ENCODE results near the gene LRRC31.

Gene LRRC31

DNA sequence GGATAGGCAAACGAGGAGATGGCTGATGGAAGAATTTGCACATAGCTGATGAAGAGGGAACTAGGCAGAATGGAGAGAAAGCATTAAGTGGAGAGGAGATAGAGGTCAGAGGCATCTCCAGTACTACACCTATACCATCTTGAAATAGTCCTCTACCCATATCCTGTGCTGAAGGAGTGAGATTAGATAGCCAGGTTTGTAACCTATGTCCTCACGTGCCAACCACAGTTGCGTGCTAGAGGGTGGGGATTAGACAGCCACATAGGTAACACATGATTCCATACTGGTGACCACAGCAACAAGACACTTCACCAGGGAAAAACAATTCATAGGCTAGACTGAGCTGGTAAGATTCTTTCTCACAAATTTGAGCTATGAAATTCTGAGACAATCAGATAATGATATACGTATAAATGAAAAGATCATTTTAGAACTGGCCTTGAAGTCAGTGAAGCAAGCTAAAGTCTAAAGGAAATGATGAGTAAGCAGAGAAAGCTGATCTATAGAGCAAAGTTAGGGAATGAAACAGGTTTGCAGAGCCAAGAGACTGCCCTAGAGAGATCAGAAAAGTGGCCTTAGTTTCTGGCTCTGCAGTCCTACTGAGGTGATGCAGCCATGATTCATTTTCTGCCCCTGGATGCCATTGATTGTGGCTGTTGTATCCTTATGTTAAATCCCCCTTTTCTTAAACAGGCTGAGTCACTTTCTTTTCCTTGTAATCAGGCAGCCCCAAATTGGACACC lies 78.9 kb downstream of the LRRC31 start:
- no peak for DNase-seq (ENCODE audit: low read depth in 1 of 2, low spot score in 1 of 2)
- no peak for TF ChIP-seq JUND (IDR thresholded peaks at IDR 0.05; ENCODE audit: low read depth)
- in situ Hi-C loops (cut with HindIII; ENCODE audit: low pct_unique_long_range_greater_than_20kb, low sequenced_read_pairs) = no loop called here

DNA sequence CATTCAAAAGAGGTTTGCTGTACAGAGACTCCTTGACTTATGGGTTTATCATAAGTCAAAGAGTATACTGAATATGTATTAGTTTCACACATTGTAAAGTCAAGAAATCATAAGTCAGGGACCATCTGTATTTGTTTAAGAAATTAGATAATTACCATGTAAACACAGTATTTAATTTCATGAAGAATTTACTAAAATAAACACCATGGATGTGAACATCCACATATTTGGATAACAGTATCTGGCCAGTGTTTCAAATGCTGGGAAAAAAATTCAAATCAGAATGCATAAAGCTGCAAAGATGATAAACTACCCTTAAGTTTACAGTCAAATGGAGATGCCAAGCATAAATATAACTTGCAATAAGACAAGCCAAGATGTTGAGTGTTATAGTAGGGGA lies 79.5 kb downstream of the LRRC31 start:
- no peak for DNase-seq (ENCODE audit: low read depth in 1 of 2, low spot score in 1 of 2)
- in situ Hi-C loops (cut with HindIII; ENCODE audit: low pct_unique_long_range_greater_than_20kb, low sequenced_read_pairs) = no loop called here
- no peak for TF ChIP-seq JUND (IDR thresholded peaks at IDR 0.05; ENCODE audit: low read depth)
